ENCODE data around the gene GNG13. TPM values are rescaled to one million over a fixed set of nuclear protein-coding genes. Genes with fewer than 3 reads are reported as not detected.
"Not testable (repeated sequence)": the region's sequence is repeated elsewhere in the genome, so short reads cannot be mapped to it uniquely, and the experiment has no call there.

Gene GNG13
- total RNA-seq, 4 donors from 2014 or later: not detected

GRCh38 chr16:777826-778225 is 22.7 kb downstream of the GNG13 start:
- 36 to 37% methylated on average over 16 of the region's 16 CpGs for WGBS, 2 donors
- TF ChIP-seq POLR2A (IDR thresholded peaks at IDR 0.05) (no peak), CTCF (IDR thresholded peaks at IDR 0.05) (no peak)
- intact Hi-C loops (cut with DNase I; ENCODE audit: low total_unique reads): no loop called here
- DNase-seq (ENCODE audit: low spot score in 2 of 2): no peak
- no peak overlapping the region for H3K4me3 ChIP-seq (ENCODE audit: low read depth, poor library complexity, severe bottlenecking)

- TF ChIP-seq POLR2A (IDR thresholded peaks at IDR 0.05): no peak
- TF ChIP-seq CTCF (IDR thresholded peaks at IDR 0.05): no peak
- DNase-seq (ENCODE audit: low spot score in 2 of 2): no peak
- no peak overlapping the region for H3K4me3 ChIP-seq (ENCODE audit: low read depth, poor library complexity, severe bottlenecking)
- 83 to 87% methylated on average over 9 of the region's 9 CpGs for WGBS, 2 donors
- intact Hi-C loops (cut with DNase I; ENCODE audit: low total_unique reads): no loop called here
Measured at GRCh38 chr16:776824-777223, 23.7 kb downstream of the GNG13 start.

- intact Hi-C loops (cut with DNase I; ENCODE audit: low total_unique reads); H3K4me3 ChIP-seq (ENCODE audit: low read depth, poor library complexity, severe bottlenecking); DNase-seq (ENCODE audit: low spot score in 2 of 2): not testable (repeated sequence)
- WGBS, 2 donors: 88 to 93% methylated on average over 10 of the region's 10 CpGs
Measured at GRCh38 chr16:776298-776697, 24.2 kb downstream of the GNG13 start.

GRCh38 chr16:775236-775796 is 25.2 kb downstream of the GNG13 start:
- TF ChIP-seq CTCF (IDR thresholded peaks at IDR 0.05): no peak
- TF ChIP-seq POLR2A (IDR thresholded peaks at IDR 0.05): no peak
- no peak overlapping the region for H3K4me3 ChIP-seq (ENCODE audit: low read depth, poor library complexity, severe bottlenecking)
- DNase-seq (ENCODE audit: low spot score in 2 of 2): no peak
- 53 to 61% methylated on average over 25 to 35 of the region's 36 CpGs for WGBS, 2 donors
- intact Hi-C loops (cut with DNase I; ENCODE audit: low total_unique reads): no loop called here

- 77 to 86% methylated on average over 29 to 38 of the region's 46 CpGs for WGBS, 2 donors
- no peak for TF ChIP-seq CTCF (IDR thresholded peaks at IDR 0.05)
- intact Hi-C loops (cut with DNase I; ENCODE audit: low total_unique reads): no loop called here
- H3K4me3 ChIP-seq (ENCODE audit: low read depth, poor library complexity, severe bottlenecking): no peak overlapping the region
- no peak for DNase-seq (ENCODE audit: low spot score in 2 of 2)
Measured at GRCh38 chr16:774086-775001, 26.2 kb downstream of the GNG13 start.

GRCh38 chr16:772959-773358 is 27.6 kb downstream of the GNG13 start:
- intact Hi-C loops (cut with DNase I; ENCODE audit: low total_unique reads): no loop called here
- TF ChIP-seq POLR2A (IDR thresholded peaks at IDR 0.05): no peak
- no peak for TF ChIP-seq CTCF (IDR thresholded peaks at IDR 0.05)
- H3K4me3 ChIP-seq (ENCODE audit: low read depth, poor library complexity, severe bottlenecking): no peak overlapping the region
- DNase-seq (ENCODE audit: low spot score in 2 of 2): no peak
- 85 to 90% methylated on average over 16 to 18 of the region's 18 CpGs for WGBS, 2 donors

Measured in lower leg skin (tissue), 4 donors.